Activated B cell treated with CpG ODN at 0.5 μM for 24 hours (primary cell): ENCODE data around the gene EMC8. TPM values are rescaled to one million over a fixed set of nuclear protein-coding genes. Genes with fewer than 3 reads are reported as not detected.
"Not testable (repeated sequence)": the region's sequence is repeated elsewhere in the genome, so short reads cannot be mapped to it uniquely, and the experiment has no call there.

Experiments used
- ATAC-seq: fragments of 200-7000 bp; cut with Tn5 transposase; one replicate; pipeline ENCODE4 v1.10.0; 2021; ENCODE audit warnings: low read depth, mild to moderate bottlenecking, moderate library complexity
- CTCF ChIA-PET: fragments of 350-600 bp; sonication (Branson Sonifier 250); formaldehyde crosslinking; loops from one replicate; lab custom pipeline; 2021; ENCODE audit warnings: antibody characterized with exemption; lab: Charles Lee
- POLR2A ChIA-PET: fragments of 350-600 bp; sonication (Branson Sonifier 250); formaldehyde crosslinking; loops from one replicate; lab custom pipeline; 2021; ENCODE audit warnings: antibody characterized with exemption; lab: Charles Lee
- DNase-seq: peaks from one replicate; pipeline ENCODE4 v3.0.0; 2022
- H3K27ac Mint-ChIP-seq: one replicate; pipeline ENCODE4 v1.8.0; 2020; ENCODE audit warnings: mixed read lengths
- H3K27me3 Mint-ChIP-seq: one replicate; pipeline ENCODE4 v1.8.0; 2021; ENCODE audit warnings: mixed read lengths
- H3K36me3 Mint-ChIP-seq: one replicate; pipeline ENCODE4 v1.8.0; 2021; ENCODE audit warnings: low read depth, mixed read lengths
- H3K4me1 Mint-ChIP-seq: one replicate; pipeline ENCODE4 v1.8.0; 2021; ENCODE audit warnings: mixed read lengths
- H3K4me3 Mint-ChIP-seq: one replicate; pipeline ENCODE4 v1.8.0; 2020; ENCODE audit warnings: mild to moderate bottlenecking, mixed read lengths
- H3K9me3 Mint-ChIP-seq: one replicate; pipeline ENCODE4 v1.8.0; 2020; ENCODE audit warnings: mixed read lengths
- intact Hi-C: fragments of 100-400 bp; cut with micrococcal nuclease; formaldehyde crosslinking; loops from one replicate; pipeline ENCODE4 v1.15.1; 2024
- total RNA-seq: library from RNA; stranded (reverse); gene quantifications from 2 replicates; pipeline ENCODE4 v1.2.3, GENCODE V29; 2022
- TF ChIP-seq, protein P1 (sequence below): fragments of 200-600 bp; IDR thresholded peaks from one replicate; pipeline ENCODE4 v1.8.0; 2022; ENCODE audit warnings: antibody characterized with exemption, mild to moderate bottlenecking

Gene EMC8
- total RNA-seq, 1 donor from 2014 or later, result 27.8 TPM

GRCh38 chr16:85821390-85822135, 22.2 kb upstream of the EMC8 start:
- peak; percentile 93 for ATAC-seq
- H3K27ac Mint-ChIP-seq, result no peak overlapping the region
- no peaks in the 10 kb centered on the region for H3K27me3 Mint-ChIP-seq

GRCh38 chr16:85820604-85821372, 21.4 kb upstream of the EMC8 start:
- Mint-ChIP-seq H3K27ac (no peak overlapping the region), H3K27me3 (no peaks in the 10 kb centered on the region), H3K4me1 (peaks cover 24% of the 10 kb centered on the region), H3K9me3 (no peaks in the 10 kb centered on the region), H3K36me3 (no peaks in the 10 kb centered on the region), H3K4me3 (no peak overlapping the region)
- CTCF ChIA-PET, result interaction anchor here (0.7 to 9.0 kb wide), 49 partner anchors 11 to 698 kb away, joined by 3 to 296 read pairs (median 6); partner anchors contain the start of gene IRF8
- ATAC-seq, result no peak
- POLR2A ChIA-PET, result interaction anchor here (0.6 to 2.1 kb wide), 21 partner anchors 11 to 261 kb away, joined by 3 to 27 read pairs (median 6); partner anchors contain the start of gene IRF8
- intact Hi-C loops, result loop anchor here (1.0 kb wide), 8 partner anchors 12 to 253 kb away; partner anchors contain the start of gene IRF8
- no peak for DNase-seq
- TF ChIP-seq, protein P1, sequence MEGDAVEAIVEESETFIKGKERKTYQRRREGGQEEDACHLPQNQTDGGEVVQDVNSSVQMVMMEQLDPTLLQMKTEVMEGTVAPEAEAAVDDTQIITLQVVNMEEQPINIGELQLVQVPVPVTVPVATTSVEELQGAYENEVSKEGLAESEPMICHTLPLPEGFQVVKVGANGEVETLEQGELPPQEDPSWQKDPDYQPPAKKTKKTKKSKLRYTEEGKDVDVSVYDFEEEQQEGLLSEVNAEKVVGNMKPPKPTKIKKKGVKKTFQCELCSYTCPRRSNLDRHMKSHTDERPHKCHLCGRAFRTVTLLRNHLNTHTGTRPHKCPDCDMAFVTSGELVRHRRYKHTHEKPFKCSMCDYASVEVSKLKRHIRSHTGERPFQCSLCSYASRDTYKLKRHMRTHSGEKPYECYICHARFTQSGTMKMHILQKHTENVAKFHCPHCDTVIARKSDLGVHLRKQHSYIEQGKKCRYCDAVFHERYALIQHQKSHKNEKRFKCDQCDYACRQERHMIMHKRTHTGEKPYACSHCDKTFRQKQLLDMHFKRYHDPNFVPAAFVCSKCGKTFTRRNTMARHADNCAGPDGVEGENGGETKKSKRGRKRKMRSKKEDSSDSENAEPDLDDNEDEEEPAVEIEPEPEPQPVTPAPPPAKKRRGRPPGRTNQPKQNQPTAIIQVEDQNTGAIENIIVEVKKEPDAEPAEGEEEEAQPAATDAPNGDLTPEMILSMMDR, result no peak

More at GRCh38 chr16:85821390-85822135, 22.2 kb upstream of the EMC8 start:
- Mint-ChIP-seq H3K36me3 (no peaks in the 10 kb centered on the region), H3K4me3 (no peak overlapping the region), H3K9me3 (no peaks in the 10 kb centered on the region), H3K4me1 (peaks cover 29% of the 10 kb centered on the region)
- TF ChIP-seq, protein P1, result peak; percentile 69
- ChIA-PET CTCF (interaction anchor here (0.6 to 9.0 kb wide), 54 partner anchors 10 to 697 kb away, joined by 3 to 296 read pairs (median 6); partner anchors contain the start of gene IRF8), POLR2A (interaction anchor here (0.7 to 2.1 kb wide), 22 partner anchors 11 to 194 kb away, joined by 3 to 27 read pairs (median 6); partner anchors contain the start of gene IRF8)
- peak; percentile 88 for DNase-seq
- intact Hi-C loops, result loop anchor here (1.0 kb wide), 8 partner anchors 11 to 252 kb away; partner anchors contain the start of gene IRF8

GRCh38 chr16:85819771-85820170, 20.4 kb upstream of the EMC8 start:
- no peak overlapping the region for H3K27ac Mint-ChIP-seq
- no peak for ATAC-seq
- DNase-seq, result no peak
- TF ChIP-seq, protein P1, result no peak
- H3K4me3 Mint-ChIP-seq, result no peak overlapping the region
- ChIA-PET POLR2A (interaction anchor here (0.7 to 1.5 kb wide), 7 partner anchors 20 to 203 kb away, joined by 3 to 8 read pairs (median 3); no protein-coding TSS in a partner anchor), CTCF (interaction anchor here (0.8 to 9.0 kb wide), 23 partner anchors 12 to 699 kb away, joined by 3 to 296 read pairs (median 9); partner anchors contain the start of gene IRF8)
- H3K27me3 Mint-ChIP-seq, result no peaks in the 10 kb centered on the region
- peaks cover 24% of the 10 kb centered on the region for H3K4me1 Mint-ChIP-seq
- intact Hi-C loops, result loop anchor here (1.0 kb wide), 1 partner anchor 701 kb away; no protein-coding TSS in a partner anchor
- no peaks in the 10 kb centered on the region for H3K9me3 Mint-ChIP-seq
- H3K36me3 Mint-ChIP-seq, result no peaks in the 10 kb centered on the region

DNA sequence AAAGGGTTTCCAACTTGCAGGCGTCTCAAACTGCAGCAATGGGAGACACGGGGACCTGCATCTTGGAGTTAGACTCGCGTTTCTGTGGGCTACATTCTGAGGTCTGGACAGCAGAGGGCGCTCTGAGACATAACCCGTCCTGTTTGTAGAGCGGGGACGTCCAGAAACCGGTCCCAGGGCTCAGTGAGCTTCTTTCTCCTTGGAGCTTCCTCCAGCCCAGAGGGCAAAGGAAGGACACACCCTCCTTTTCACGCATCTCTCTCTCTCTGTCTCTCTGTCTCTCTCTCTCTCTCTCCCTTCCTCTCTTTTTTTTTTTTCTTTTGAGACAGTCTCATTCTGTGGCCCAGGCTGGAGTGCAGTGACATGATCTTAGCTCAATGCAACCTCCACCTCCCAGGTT, 19.9 kb upstream of the EMC8 start:
- no peak overlapping the region for H3K27ac Mint-ChIP-seq
- H3K4me1 Mint-ChIP-seq, result peaks cover 20% of the 10 kb centered on the region
- TF ChIP-seq, protein P1, result peak; percentile 13
- no peaks in the 10 kb centered on the region for H3K36me3 Mint-ChIP-seq
- intact Hi-C loops, result loop anchor here (1.0 kb wide), 1 partner anchor 701 kb away; no protein-coding TSS in a partner anchor
- POLR2A ChIA-PET, result interaction anchor here (0.7 to 1.5 kb wide), 7 partner anchors 19 to 203 kb away, joined by 3 to 8 read pairs (median 3); no protein-coding TSS in a partner anchor
- H3K4me3 Mint-ChIP-seq, result no peak overlapping the region
- DNase-seq, result peak; percentile 76
- CTCF ChIA-PET, result interaction anchor here (0.8 to 9.0 kb wide), 22 partner anchors 12 to 699 kb away, joined by 3 to 296 read pairs (median 10); partner anchors contain the start of gene IRF8
- no peaks in the 10 kb centered on the region for H3K9me3 Mint-ChIP-seq
- no peaks in the 10 kb centered on the region for H3K27me3 Mint-ChIP-seq
- ATAC-seq, result peak; percentile 58

GRCh38 chr16:85817195-85817594, 17.9 kb upstream of the EMC8 start:
- H3K27ac Mint-ChIP-seq, H3K36me3 Mint-ChIP-seq, H3K4me3 Mint-ChIP-seq, DNase-seq, POLR2A ChIA-PET, H3K9me3 Mint-ChIP-seq, intact Hi-C loops, ATAC-seq, H3K27me3 Mint-ChIP-seq, CTCF ChIA-PET: not testable (repeated sequence)
- peaks cover 19% of the 10 kb centered on the region for H3K4me1 Mint-ChIP-seq
